ENCODE results near the gene BTBD7. TPM values are rescaled to one million over a fixed set of nuclear protein-coding genes. Genes with fewer than 3 reads are reported as not detected.

BTBD7 gene
- total RNA-seq, 2 experiments from 2014 or later: 16.6 to 17.2 TPM

DNA sequence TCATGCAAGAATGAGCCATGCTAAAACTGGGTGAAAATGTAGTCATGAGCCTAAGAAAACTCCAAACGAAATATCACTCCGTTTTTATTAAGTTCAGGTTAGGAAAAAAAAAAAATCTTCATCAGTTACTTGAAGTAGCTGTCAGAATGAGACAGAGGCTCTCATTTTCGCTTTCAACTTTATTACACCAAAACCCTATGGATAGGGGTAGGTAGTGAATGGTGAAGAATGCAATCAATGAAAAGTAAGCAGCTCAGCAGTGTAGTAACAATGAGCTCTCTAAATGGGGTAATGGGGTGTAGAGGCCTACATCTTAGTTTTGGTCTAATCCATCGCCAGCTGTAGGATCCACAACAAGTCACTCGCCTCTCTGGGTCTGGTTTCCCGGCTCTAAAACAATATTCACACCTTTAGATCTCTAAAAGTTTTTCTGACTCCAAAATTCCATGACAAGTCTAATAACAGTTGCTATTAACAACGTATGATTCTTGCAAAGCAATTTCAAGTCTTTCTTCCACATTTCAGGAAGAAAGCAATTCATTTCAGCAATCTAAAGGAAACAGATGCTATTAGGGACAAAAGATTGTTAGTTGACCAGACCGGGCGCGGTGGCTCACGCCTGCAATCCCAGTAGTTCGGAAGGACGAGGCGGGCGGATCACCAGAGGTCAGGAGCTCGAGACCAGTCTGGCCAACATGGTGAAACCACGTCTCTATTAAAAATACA, 1.7 kb downstream of the BTBD7 start:
- POLR2A ChIA-PET: interaction anchor here (1.6 kb wide), 1 partner anchor 124 kb away, joined by 4 read pairs; the partner anchor contains the start of genes GON7 and UBR7

GRCh38 chr14:93330609-93331000, 2.2 kb downstream of the BTBD7 start:
- CTCF ChIA-PET: interaction anchor here (1.2 kb wide), 1 partner anchor 147 kb away, joined by 3 read pairs; no protein-coding TSS in a partner anchor
- POLR2A ChIA-PET: interaction anchor here (1.6 kb wide), 1 partner anchor 123 kb away, joined by 4 read pairs; the partner anchor contains the start of genes GON7 and UBR7

More for the DNA sequence above, 1.7 kb downstream of the BTBD7 start:
- CTCF ChIA-PET: no interaction called here

DNA sequence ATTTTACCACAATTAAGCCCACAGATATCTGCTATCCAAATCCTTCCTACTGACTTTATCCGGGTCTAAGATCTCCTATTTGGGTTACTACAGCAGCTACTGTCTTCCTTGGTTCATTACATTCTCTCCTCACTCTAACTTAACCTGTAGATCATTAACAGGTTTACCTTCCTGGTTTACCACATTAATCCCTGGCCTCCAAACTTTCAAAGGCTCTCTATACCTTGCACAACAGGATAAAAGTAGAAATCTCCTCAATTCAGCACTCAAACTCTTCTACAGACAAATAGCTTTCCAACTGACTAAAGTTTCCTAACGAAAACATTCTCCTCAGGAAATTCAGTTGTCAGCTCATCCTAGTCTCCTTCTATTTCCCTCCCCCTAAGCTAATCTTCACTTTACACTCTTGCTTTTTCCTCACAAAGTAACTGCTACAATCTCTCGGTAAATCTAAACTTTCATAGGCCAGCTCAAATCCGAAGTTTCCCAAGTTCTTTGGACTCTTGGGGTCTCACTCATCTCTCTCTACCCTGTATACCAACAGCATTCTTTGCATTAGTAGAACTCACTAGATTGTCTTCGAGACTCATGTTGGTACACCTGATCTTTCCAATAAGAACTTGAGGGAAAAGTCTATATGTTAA, 2.7 kb downstream of the BTBD7 start:
- ChIA-PET POLR2A (no interaction called here), CTCF (interaction anchor here (1.2 kb wide), 1 partner anchor 146 kb away, joined by 3 read pairs; no protein-coding TSS in a partner anchor)

DNA sequence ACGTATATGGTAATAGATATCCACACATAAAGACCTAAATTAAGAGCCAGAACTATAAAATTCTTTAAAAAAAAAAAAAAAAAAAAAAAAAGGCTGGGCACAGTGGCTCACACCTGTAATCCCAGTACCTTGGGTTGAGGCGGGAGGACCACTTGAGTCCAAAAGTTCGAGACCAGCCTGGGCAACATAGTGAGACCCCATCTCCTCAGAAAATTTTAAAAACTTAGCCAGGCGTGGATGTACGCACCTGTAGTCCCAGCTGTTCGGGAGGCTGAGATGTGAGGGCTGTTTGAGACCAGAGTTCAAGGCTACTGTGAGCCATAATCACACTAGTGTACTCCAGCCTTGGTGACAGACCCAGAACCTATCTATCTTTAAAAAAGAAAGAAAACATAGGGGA, 4.3 kb downstream of the BTBD7 start:
- ChIA-PET CTCF (interaction anchor here (0.7 kb wide), 1 partner anchor 38 kb away, joined by 3 read pairs; no protein-coding TSS in a partner anchor), POLR2A (no interaction called here)

GRCh38 chr14:93326196-93326595, 6.6 kb downstream of the BTBD7 start:
- ChIA-PET POLR2A (no interaction called here), CTCF (no interaction called here)

DNA sequence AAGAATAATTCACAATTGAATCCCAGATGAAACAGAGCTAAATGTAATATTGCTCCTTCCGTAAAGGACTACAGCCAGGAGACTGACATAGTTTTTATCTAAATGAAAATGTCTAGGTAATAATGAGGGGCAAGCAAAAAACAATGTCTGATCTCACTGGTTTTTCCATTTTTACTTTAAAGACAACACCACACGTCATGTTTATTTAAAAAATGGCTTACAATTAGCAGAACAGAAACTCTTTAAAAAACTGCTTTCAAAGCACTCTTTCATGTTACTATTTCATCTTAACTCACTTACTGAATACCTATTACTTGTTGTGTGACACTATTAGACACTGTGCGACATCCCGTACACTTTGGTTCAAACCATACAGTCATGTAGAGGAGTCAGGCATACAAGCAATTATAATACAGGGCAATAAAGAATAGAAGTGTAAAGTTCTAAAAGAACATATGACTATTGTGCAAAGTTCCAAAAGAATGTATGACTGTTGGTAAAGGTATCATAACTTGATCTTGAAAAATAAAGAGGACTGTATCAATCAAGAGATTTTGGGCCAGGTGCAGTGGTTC, 9.1 kb downstream of the BTBD7 start:
- CTCF ChIA-PET: no interaction called here
- POLR2A ChIA-PET: no interaction called here

- CTCF ChIA-PET: no interaction called here
- POLR2A ChIA-PET: no interaction called here
These were observed 9.8 kb downstream of the BTBD7 start for GRCh38 chr14:93322929-93323599.

- ChIA-PET CTCF (no interaction called here), POLR2A (no interaction called here)
These were observed 12.3 kb downstream of the BTBD7 start for GRCh38 chr14:93320489-93320888.

DNA sequence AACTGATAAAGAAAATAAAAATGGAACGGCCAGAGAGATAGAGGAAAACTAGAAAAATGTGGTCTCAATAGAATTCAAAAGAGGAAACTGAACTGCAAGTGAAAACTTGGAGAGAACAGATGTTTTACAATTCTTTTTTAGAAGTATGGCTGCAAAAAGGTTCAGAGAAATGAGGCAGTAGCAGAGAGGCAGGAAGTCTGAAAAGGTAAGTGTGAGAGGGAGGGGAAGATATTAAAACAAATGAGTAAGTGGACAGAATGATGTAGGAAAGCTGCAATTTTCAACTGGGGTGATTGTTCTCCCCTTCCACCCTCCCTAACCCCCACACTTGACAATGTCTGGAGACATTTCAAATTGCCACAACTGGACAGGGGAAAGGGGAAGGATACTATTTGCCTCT, 12.9 kb downstream of the BTBD7 start:
- ChIA-PET POLR2A (no interaction called here), CTCF (no interaction called here)

DNA sequence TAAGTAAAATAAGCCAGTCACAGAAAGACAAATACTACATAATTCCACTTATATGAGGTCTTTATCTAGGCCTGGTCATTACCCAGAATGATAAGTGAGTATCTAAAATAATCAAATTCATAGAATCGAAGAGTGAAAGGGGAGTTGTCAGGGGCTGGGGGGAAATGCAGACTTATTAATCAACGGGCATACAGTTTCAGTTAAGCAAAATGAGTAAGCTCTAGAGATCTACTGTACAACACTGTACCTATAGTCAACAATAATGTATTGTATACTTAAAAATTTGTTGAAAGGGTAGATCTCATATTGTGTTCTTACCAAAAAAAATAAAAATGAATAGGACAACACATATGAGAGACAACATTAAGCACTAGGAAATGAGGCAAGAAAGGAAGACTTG, 13.3 kb downstream of the BTBD7 start:
- ChIA-PET CTCF (no interaction called here), POLR2A (no interaction called here)

- POLR2A ChIA-PET: no interaction called here
These were observed 13.9 kb downstream of the BTBD7 start for GRCh38 chr14:93318927-93319326.

DNA sequence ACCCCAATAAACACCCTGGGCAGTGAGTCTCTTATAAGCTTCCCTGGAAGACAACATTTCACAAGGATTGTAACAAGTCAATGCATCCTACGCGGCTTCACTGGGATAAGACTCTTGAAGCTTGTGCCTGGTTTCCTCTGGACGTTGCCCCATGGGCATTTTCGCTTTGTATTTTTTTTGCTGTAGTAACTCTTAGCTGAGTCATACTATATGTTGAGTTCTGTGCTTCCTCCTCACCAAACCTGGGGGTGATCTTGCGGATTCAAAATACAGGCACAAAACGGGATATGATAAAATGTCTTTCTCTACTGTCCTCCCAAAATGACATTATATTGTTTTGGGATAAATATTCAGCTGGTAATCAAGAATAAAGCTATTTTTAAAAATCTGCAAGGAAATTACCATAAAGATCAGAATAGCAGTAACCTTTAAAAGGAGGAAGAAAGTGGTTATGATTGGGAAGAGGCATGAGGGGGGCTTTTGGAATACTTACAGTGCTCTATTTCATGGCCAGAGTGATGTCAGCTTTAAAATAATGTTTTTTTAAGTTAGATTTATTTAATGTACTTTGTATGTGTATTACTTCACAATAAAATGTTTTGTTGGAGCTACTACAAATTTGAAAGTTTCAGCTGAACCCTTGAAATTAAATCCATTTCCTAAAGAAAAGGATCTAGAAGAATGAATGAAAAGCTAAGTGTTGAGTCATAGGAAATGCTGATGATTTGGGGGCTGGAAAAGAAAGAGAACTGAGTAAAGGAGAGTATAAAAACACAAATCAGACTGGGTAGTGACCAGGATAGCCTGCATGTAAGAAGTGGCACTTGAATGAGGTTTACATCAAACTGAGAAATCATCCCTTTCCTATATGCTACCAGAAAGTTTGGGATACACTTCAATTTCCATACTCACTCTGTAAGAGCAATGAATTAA, 14.7 kb downstream of the BTBD7 start:
- ChIA-PET POLR2A (no interaction called here), CTCF (no interaction called here)

More at GRCh38 chr14:93318927-93319326, 13.9 kb downstream of the BTBD7 start:
- CTCF ChIA-PET: no interaction called here

- ChIA-PET CTCF (interaction anchor here (0.9 kb wide), 1 partner anchor 19 kb away, joined by 3 read pairs; no protein-coding TSS in a partner anchor), POLR2A (no interaction called here)
These were observed 15.5 kb downstream of the BTBD7 start for GRCh38 chr14:93317210-93317874.

DNA sequence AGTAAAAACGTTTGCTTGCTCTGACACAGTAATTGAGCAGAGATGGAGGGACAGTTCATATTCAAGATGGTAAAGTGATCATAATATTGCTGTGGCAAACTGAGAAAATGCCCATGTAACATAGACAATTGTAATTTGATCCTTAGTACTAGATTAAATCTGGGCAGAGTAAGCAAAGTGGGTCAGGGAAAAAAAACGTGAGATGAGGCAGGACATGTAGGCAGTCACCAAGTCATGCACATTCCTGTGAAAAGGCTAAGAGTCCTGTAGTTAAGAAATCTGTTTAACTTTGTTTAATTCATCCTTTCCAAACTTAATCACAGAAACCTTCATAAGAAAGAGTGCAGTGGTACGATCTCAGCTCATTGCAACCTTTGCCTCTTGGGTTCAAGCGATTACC, 16.1 kb downstream of the BTBD7 start:
- ChIA-PET POLR2A (no interaction called here), CTCF (interaction anchor here (0.9 kb wide), 2 partner anchors 16 to 18 kb away, joined by 3 read pairs; no protein-coding TSS in a partner anchor)

DNA sequence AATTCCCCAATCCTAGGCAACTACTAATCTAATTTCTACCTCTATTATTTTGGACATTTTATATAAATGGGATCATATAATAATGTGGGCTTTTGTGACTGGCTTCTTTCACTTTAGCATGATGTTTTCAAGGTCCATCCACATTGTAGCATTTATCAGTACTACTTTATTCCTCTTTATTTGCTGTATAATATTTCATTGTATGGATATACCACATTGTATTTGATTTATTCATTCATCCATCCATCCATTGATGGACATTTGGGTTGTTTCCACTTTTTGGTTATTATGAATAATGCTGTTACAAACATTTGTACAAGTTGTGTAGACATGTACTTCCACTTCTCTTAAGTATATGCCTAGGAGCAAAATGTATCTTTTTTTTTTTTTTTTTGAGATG, 17.3 kb downstream of the BTBD7 start:
- ChIA-PET CTCF (interaction anchor here (0.9 kb wide), 1 partner anchor 15 kb away, joined by 3 read pairs; no protein-coding TSS in a partner anchor), POLR2A (no interaction called here)

- ChIA-PET CTCF (no interaction called here), POLR2A (no interaction called here)
These were observed 21.8 kb downstream of the BTBD7 start for GRCh38 chr14:93311082-93311481.

GRCh38 chr14:93309427-93309966, 23.3 kb downstream of the BTBD7 start:
- CTCF ChIA-PET: no interaction called here
- POLR2A ChIA-PET: no interaction called here

GRCh38 chr14:93308686-93309345, 24.0 kb downstream of the BTBD7 start:
- ChIA-PET POLR2A (no interaction called here), CTCF (no interaction called here)
